ENCODE data around the gene HES6.
"Not testable (repeated sequence)": the region's sequence is repeated elsewhere in the genome, so short reads cannot be mapped to it uniquely, and the experiment has no call there.

Gene HES6

GRCh38 chr2:238272156-238272555, 32.3 kb upstream of the HES6 start:
- no peak for DNase-seq

GRCh38 chr2:238271686-238272085, 31.8 kb upstream of the HES6 start:
- DNase-seq: not testable (repeated sequence)

DNA sequence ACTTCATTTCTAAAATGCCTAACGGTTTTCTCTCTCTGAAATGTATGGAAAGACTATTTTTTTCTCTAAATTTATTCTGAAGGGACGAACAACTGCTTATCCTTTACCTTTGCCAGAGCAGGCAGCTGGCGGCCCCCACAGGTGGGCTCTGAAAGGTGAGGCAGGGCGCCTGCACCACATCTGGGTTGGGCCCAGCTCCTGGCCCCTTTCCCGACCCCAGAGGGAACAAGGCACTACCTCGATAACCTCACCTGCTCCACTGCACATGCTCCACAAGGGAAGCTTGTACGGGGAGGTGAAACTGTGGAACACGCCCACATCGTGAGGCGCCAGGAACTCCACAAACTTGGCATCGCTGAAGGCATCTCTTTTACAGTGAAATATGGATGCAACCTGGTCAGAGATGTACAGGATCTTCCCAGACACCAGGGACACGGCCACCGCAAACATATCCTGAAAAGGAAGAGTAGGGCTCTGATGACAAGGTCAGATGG, 31.3 kb upstream of the HES6 start:
- no peak for DNase-seq

DNA sequence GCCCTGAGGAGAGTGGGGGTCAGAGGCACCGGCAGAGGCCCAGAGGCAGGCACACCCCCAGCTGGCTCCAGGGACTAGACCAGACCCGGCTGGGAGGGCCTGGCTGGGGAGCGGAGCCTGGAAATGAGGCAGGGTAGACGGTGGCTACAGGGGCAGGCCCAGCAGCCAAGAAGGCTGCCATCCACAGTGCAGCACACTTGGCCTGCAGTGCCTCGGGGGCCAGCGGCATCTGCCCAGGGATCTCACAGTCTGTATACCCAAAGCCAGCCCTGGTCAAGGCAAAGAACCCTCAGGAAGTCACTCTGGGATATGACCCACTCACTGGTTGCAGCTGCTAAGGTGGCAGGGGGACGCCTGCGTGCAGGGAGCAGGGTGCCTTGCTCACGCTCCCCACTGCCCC, 30.8 kb upstream of the HES6 start:
- DNase-seq: no peak

DNA sequence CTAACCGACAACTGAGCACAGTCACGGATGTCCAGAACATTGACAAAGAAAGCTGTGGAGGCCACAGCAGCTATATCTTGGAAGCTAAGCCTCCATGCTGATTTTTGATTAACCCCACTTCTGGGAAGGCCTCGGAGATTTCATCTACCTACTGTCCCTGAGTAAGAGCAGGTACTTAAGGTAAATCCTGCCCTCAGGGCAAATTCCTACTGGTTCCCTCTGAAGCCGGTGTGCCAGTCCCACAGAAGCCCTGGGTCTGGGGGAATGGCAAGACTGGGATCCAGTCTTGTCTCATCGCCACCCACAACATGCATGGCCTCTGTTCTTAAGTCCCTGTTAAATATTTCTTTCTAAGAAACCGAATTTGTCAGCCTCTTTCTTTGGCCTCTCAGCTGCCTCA, 29.9 kb upstream of the HES6 start:
- no peak for DNase-seq

- DNase-seq: no peak
These were observed 28.2 kb upstream of the HES6 start for GRCh38 chr2:238267884-238268680.

DNA sequence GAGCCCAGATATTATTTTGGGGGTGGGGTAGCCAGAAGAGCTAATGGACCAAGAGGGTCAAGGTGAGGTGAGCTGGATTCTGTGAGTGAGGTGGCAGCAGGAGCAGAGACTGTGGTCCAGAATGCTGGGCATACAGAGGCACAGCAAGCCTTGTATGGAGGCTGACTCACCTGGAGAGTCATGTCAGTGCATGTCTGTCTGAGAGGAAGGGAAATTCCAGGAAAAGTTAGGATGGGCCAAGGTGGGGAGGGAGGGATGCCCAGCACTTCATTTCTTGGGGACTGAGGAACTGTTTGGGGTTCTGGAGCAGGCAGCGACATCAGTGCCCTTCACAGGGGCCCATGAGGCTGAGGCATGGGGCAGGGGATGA, 27.5 kb upstream of the HES6 start:
- no peak for DNase-seq

GRCh38 chr2:238265605-238266004, 25.8 kb upstream of the HES6 start:
- no peak for DNase-seq

- DNase-seq: no peak
These were observed 24.2 kb upstream of the HES6 start for GRCh38 chr2:238264072-238264460.

DNA sequence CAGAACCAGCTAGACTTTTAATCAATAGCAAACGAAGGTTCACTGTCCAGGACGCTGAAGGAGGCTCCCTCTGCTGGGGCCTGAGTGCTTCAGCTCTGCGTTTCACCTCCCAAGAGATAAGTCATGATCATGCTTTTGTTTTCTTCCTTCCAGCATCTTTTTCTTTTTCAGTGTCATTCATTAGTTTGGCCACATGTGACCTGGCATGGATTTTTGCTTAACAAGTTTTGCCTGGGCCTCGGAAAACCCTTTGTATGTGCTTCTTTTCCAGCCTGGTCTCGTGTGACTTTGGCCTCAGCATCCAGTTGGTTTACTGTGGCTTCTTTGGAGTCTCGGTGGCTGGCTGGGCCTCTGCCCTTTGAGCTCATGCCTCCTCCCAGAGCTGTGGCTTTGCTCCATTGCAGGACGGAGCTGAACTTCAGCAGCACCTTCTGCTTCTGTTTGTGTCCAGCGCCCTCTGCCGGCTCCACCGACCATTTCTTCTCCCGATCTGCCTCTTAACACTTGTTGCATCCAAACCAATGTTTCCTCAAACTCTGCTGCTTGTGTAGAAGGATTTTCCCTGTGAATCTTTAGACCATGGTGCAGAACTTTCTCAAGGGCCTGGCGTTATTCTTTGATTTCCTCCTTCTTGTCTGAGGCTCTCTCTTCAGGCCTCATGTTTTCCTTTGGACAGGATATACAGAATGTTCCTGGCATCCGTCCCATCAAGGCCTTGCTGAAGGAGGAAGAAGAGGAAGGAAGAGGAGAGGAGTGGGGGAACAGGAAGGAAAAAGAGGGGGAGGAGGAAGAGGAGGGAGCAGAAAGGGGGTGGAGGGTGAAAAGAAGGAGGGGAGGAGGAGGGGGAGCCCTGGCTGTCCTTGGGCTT, 23.6 kb upstream of the HES6 start:
- peak; percentile 65 for DNase-seq

DNA sequence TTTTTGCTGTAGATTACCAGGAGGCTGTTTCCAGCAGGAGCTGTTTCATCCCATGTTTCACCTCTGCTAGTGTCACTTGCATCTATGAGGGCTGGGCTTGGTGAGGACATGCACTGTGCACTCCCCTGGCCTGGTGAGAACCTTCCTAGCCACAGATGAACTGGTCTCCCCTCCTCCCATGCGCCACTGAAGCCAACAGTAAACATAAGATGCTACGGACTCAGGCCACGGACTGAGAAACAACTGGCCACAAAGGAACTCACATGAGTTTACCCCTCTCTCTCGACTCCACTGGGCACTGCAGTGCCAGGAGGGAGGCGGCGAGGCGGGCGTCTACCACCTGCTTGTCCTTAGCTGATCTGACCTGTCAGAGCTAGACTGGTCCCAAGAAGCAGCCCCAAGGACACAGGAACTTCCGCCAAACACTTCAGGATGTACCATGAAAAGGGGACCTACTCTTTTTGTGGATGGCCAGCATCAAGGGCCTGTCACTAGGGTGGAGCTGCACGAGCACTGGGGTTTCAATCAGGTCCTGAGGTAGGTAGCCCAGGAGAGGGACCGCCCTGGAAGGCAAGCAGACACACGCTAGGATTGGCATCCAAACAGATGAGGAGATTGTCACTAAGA, 22.8 kb upstream of the HES6 start:
- no peak for DNase-seq

DNA sequence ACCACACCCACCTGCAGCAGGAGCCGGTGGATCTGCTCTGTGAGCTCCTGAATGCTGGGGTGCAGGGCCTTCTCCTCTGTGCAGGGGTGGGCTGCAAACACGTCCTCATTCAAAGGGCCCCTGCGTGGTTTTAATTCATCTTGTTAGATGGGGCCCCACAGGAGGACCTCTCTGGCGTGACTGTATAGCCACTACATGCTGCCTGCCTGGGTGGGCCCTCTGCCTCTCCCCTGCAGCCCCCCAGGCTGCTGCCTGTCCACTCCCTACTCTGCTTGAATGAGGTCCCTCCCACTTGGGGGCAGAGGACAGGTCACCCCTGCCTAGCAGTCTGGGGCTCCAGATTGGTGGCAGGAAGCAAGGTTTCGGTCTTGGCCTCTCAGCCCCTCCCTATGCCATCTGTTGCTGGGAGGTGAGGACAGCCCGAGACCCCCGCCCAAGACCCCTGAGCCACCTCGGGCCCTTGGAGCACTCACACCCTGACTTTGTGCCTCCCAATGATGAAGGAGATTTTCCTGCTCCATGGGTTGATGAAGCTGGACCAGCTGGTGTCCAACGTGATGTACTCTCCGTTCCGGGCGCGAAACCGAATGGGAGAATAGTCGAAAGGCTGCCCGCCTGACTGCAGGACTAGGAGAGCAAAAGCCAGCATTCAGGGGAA, 22.0 kb upstream of the HES6 start:
- DNase-seq: no peak

GRCh38 chr2:238260883-238261282, 21.0 kb upstream of the HES6 start:
- DNase-seq: no peak

GRCh38 chr2:238259061-238260020, 19.5 kb upstream of the HES6 start:
- DNase-seq: no peak

DNA sequence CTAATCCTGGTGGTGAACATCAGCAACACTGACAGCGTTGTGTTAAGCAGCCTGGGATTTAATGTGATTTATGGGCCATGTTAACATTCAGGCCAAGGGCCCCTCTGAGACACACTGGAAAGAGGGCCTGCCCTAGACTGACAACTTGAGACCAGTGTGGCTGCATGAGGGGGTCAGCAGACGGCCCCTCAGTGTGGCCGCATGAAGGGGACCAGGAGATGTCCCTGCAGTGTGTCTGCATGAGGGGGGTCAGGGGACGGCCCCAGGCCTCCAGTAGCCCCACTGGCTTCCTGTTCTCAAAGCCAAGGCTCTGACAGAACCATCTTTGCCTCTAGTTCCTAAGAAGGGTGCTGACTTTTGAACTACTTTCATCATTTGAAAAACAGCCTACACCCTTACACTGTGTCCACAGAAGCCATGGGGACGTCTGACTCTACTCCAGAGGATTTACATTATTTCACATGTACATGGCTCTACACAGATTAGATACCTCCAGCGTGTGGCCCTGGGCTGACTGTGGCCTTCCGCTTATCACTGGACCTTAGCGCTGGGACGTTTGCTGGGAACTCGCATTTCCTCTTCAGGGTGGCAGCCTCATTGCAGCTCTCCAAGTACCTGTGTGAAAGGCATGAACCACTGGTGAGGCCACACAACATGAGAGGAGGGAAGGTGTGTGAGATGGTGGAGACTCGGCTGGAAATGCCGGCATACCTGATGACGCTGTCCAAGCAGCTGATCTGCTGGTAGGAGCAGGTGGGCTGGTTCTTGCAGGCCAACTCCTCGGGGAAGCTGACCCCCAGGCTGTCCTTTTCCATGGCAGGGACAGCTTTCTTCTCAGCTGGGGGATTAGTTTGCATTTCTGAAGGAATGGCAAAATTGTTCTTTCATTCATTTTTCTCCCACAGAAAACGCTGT, 18.2 kb upstream of the HES6 start:
- no peak for DNase-seq

DNA sequence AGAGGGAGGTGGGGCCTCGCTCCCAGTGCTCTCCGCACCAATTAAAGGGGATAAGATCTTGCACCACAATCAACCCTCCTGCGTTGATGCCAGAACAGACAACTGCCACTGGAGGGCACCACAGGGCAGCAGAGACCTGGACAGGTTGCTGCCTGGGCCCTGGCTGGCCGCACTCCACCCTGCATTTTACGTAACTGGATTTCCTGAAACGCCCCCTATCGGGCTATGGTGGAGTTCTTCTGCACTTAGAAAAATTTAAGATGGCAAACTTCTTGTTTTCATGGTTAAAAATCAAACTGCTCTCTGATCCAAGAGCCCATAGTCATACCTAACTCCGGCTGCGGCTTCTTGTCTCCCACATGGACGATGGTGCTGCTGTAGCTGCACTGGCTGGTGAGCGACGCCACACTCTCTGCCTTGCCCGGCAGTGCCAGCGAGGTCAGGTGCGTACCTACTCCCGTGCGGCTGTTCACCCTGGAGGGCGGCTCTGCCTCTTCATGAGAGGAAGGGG, 16.8 kb upstream of the HES6 start:
- DNase-seq: peak; percentile 64

DNA sequence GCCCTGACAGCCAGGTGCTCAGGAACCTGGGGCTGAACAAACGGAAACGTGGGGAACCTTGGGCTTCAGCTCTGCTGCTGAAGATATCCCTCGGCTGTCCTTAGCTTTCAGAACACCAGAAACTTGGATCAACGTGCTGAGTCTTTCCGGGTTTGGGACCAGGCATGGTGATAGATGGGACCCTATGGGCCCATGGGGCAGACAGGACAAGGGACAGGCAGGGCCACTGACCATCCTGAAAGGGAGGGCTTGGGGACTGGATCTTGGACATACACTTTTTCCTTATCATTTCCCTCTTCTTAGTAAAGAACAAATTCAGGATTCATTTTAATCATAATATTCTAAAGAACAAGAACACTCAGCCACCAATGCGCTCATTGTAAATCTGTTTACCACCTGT, 16.3 kb upstream of the HES6 start:
- DNase-seq: no peak

- DNase-seq: no peak
These were observed 15.8 kb upstream of the HES6 start for GRCh38 chr2:238255636-238256035.

- DNase-seq: no peak
These were observed 15.3 kb upstream of the HES6 start for GRCh38 chr2:238255151-238255551.

DNA sequence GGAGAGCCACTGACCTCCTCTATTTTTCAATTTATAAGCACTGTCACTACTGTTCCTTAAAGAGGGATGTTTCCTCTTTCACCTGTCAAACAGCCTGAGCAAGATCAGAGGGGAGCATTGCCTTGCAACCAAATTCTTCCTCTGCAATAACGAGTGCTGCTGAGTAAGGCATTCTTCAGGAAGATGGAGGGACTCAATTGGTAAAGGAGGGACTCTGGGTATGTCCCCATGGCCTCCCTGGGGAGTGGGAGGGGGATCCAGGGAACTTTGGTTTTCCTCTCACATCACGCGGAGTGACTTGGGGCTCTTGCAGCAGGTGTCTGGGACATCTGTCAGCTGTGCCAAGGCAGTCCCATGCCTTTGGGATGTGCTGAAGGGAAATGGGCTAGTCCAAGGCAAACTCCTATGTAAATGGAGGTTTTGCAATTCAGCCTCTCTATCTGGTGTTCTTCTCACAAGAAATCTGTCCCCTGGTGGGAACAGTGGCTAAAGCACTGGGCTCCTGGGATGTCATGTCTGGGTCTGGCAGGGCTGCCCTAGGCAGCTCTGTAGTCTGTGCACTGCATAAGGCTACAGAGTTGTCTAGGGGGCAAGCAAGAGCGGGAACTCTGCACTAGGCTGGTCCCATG, 14.4 kb upstream of the HES6 start:
- DNase-seq: no peak
